GM21576 (cell line): ENCODE results near the gene LTF.
"Not testable (repeated sequence)": the region's sequence is repeated elsewhere in the genome, so short reads cannot be mapped to it uniquely, and the experiment has no call there.

Experiments
- ATAC-seq: cut with Tn5 transposase; IDR thresholded peaks from one replicate; pipeline ENCODE4 v1.9.1; 2021; ENCODE audit warnings: mild to moderate bottlenecking, moderate library complexity; ENCODE audit not compliant: unreplicated experiment

LTF gene

DNA sequence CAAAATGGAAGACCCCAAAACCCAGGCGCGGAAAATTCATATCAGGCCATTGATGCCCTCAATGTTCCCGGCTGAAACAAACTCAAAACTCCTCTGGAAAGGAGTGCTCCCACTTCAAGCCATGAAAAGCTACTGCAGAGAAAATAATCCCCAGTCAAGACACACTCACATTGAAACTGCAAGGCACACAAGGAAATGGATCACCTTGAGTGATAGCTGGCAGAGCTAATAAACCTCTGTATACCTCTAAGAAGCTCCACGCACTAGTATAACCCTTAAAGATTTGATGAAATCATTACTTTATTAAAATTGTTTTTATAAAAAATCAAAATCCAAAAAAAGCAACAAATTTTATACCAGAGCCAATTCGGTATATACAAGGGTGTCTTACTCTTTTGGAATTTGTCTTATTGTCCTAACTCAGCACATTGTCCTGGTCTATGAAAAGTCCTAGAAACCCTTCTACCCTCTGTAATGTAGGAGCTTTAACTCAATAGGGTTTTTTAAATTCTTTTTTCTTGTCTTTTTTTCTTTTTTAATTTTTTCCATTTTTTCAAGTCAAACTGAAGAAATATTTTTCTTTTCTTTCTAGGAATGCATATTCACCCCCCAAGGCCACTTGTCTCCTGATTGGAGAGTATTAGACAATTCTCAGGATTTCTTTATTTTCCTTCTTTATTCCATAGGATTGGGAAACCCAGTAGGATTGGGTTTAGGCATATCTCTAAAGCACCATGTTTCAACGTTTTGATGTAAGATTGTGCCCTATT, 66.3 kb downstream of the LTF start:
- ATAC-seq: no peak

GRCh38 chr3:46397111-46397510, 67.6 kb downstream of the LTF start:
- ATAC-seq: no peak

GRCh38 chr3:46395766-46396530, 68.8 kb downstream of the LTF start:
- no peak for ATAC-seq

GRCh38 chr3:46395210-46395661, 69.5 kb downstream of the LTF start:
- ATAC-seq: no peak

- no peak for ATAC-seq
Observed at GRCh38 chr3:46393554-46394434, 70.9 kb downstream of the LTF start.

DNA sequence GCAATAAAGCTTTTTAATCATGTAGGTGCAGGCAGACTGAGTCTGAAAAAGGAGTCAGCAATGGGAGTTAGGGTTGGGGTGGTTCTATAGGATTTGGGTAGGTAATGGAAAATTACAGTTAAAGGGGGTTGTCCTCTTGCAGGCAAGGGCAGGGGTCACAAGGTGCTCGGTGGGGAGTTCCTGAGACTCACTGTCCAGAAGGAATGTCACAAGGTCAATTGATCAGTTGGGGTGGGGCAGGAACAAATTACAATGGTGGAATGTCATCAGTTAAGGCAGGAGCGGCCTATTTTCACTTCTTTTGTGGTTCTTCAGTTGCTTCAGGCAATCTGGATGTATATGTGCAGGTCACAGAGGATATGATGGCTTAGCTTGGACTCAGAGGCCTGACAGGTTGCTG, 71.7 kb downstream of the LTF start:
- no peak for ATAC-seq

- ATAC-seq: not testable (repeated sequence)
Observed at GRCh38 chr3:46391526-46391925, 73.2 kb downstream of the LTF start.

GRCh38 chr3:46389306-46389705, 75.4 kb downstream of the LTF start:
- ATAC-seq: no peak

GRCh38 chr3:46388847-46389246, 75.9 kb downstream of the LTF start:
- ATAC-seq: not testable (repeated sequence)

GRCh38 chr3:46386205-46386604, 78.5 kb downstream of the LTF start:
- no peak for ATAC-seq
